NCI-H345 treated with DMSO at 0.1 percent for 48 hours (cell line): Measurements from ENCODE around the gene RNF40.

Experiments
- DNase-seq: peaks from one replicate; lab custom pipeline; 2025; ENCODE audit not compliant: unreplicated experiment; lab: John Stamatoyannopoulos, UW

Gene RNF40

GRCh38 chr16:30740364-30741251 lies 21.5 kb upstream of the RNF40 start:
- DNase-seq, result peak; percentile 19

- no peak for DNase-seq
Measured at GRCh38 chr16:30741461-30741914, 20.6 kb upstream of the RNF40 start.

- no peak for DNase-seq
Measured at GRCh38 chr16:30743716-30744115, 18.4 kb upstream of the RNF40 start.

GRCh38 chr16:30744183-30744582 lies 17.9 kb upstream of the RNF40 start:
- no peak for DNase-seq

- DNase-seq, result no peak
Measured at GRCh38 chr16:30745082-30745481, 17.0 kb upstream of the RNF40 start.

- DNase-seq, result no peak
Measured at GRCh38 chr16:30746638-30747175, 15.4 kb upstream of the RNF40 start.

GRCh38 chr16:30747331-30747730 lies 14.8 kb upstream of the RNF40 start:
- DNase-seq, result no peak

GRCh38 chr16:30747799-30748633 lies 14.1 kb upstream of the RNF40 start, which contains the start of gene PHKG2:
Gene PHKG2, plus strand, starts transcription at chr16:30748425. Its CDS starts 396 bp downstream, at chr16:30748821.
- peak; percentile 100 for DNase-seq

GRCh38 chr16:30748634-30749445 lies 13.3 kb upstream of the RNF40 start:
- no peak for DNase-seq

- no peak for DNase-seq
Measured at GRCh38 chr16:30750201-30750600, 11.9 kb upstream of the RNF40 start.

- DNase-seq, result no peak
Measured at GRCh38 chr16:30750876-30751465, 11.2 kb upstream of the RNF40 start.

GRCh38 chr16:30753596-30753995 lies 8.5 kb upstream of the RNF40 start:
- DNase-seq, result no peak

- DNase-seq, result no peak
Measured at GRCh38 chr16:30755955-30756780, 6.0 kb upstream of the RNF40 start.

- DNase-seq, result no peak
Measured at GRCh38 chr16:30756781-30757100, 5.4 kb upstream of the RNF40 start.

- no peak for DNase-seq
Measured at GRCh38 chr16:30757316-30757715, 4.8 kb upstream of the RNF40 start.

- DNase-seq, result no peak
Measured at GRCh38 chr16:30758988-30759491, 3.1 kb upstream of the RNF40 start.

GRCh38 chr16:30760001-30760559 lies 2.0 kb upstream of the RNF40 start:
- no peak for DNase-seq

GRCh38 chr16:30760577-30761426 lies 1.3 kb upstream of the RNF40 start:
- no peak for DNase-seq
